A673 (cell line): ENCODE results near the gene ZBTB38. TPM values are rescaled to one million over a fixed set of nuclear protein-coding genes. Genes with fewer than 3 reads are reported as not detected.

Source experiments
- BruUV-seq: library from RNA; stranded (reverse); fragments of 400-500 nt; replicated peaks from 2 replicates; lab custom pipeline; 2021; lab: Mats Ljungman, UMichigan
- CTCF ChIA-PET: fragments of 300-600 bp; sonication (Branson Sonifier 250); formaldehyde crosslinking; loops from one replicate; lab custom pipeline; 2022; ENCODE audit warnings: antibody characterized with exemption; lab: Charles Lee
- POLR2A ChIA-PET: fragments of 300-600 bp; sonication (Branson Sonifier 250); formaldehyde crosslinking; loops from one replicate; lab custom pipeline; 2022; ENCODE audit warnings: antibody characterized with exemption; ENCODE audit not compliant: low non-redundant PET; lab: Charles Lee
- DNase-seq: peaks from one replicate; pipeline ENCODE4 v3.0.0-alpha.2; 2015; ENCODE audit warnings: low spot score
- H3K27ac ChIP-seq: fragments of 200-600 bp; sonication (generic); 2 replicates; pipeline ENCODE4 v1.5.1; 2016; ENCODE audit warnings: mixed run types, low read depth, mild to moderate bottlenecking, mixed read lengths, antibody characterized with exemption, low read length; ENCODE audit not compliant: poor library complexity, severe bottlenecking
- H3K27me3 ChIP-seq: fragments of 200-600 bp; sonication (generic); replicated peaks from 2 replicates; pipeline ENCODE4 v1.6.1; 2017; ENCODE audit warnings: mixed run types, low read depth, mild to moderate bottlenecking, mixed read lengths, antibody characterized with exemption, low read length; ENCODE audit not compliant: insufficient read depth, poor library complexity
- H3K36me3 ChIP-seq: fragments of 200-600 bp; sonication (generic); 2 replicates; pipeline ENCODE4 v1.6.1; 2016; ENCODE audit warnings: mixed run types, mild to moderate bottlenecking, mixed read lengths, antibody characterized with exemption, low read length; ENCODE audit not compliant: insufficient read depth, poor library complexity, severe bottlenecking
- H3K4me1 ChIP-seq: fragments of 200-600 bp; sonication (generic); 2 replicates; pipeline ENCODE4 v1.6.1; 2017; ENCODE audit warnings: mixed run types, mild to moderate bottlenecking, mixed read lengths, antibody characterized with exemption, low read length; ENCODE audit not compliant: insufficient read depth, poor library complexity, severe bottlenecking
- H3K4me3 ChIP-seq: fragments of 200-600 bp; sonication (generic); 2 replicates; pipeline ENCODE4 v1.5.1; 2016; ENCODE audit warnings: low read depth, mixed run types, mild to moderate bottlenecking, mixed read lengths, low read length; ENCODE audit not compliant: poor library complexity, severe bottlenecking
- H3K9me3 ChIP-seq: fragments of 200-600 bp; sonication (generic); 2 replicates; pipeline ENCODE4 v1.6.1; 2016; ENCODE audit warnings: mixed run types, low read depth, mild to moderate bottlenecking, mixed read lengths, antibody characterized with exemption, low read length; ENCODE audit not compliant: poor library complexity, severe bottlenecking
- CTCF ChIP-seq: fragments of 300-800, 200-600 bp; sonication (generic); conservative IDR thresholded peaks from 2 replicates; pipeline ENCODE4 v1.5.1; 2017; ENCODE audit warnings: low read depth, mild to moderate bottlenecking, antibody characterized with exemption, low read length, moderate library complexity, mixed read lengths
- EZH2 ChIP-seq: fragments of 200-600 bp; sonication (generic); IDR thresholded peaks from 2 replicates; pipeline ENCODE4 v1.6.1; 2017; ENCODE audit warnings: borderline replicate concordance, low read depth, mild to moderate bottlenecking, mixed read lengths, antibody characterized with exemption, low read length; ENCODE audit not compliant: poor library complexity, severe bottlenecking
- intact Hi-C: fragments of 100-400 bp; cut with micrococcal nuclease; formaldehyde crosslinking; loops from one replicate; pipeline ENCODE4 v1.10.0; 2022; ENCODE audit not compliant: unreplicated experiment
- total RNA-seq: library from RNA; stranded (reverse); gene quantifications from 2 replicates; pipeline ENCODE4 v1.2.3, GENCODE V29; 2021

ZBTB38 gene
- total RNA-seq, 1 experiment from 2014 or later = 23.7 TPM

- intact Hi-C loops = no loop called here
- DNase-seq = no peak
- Histone ChIP-seq H3K27ac (no peak overlapping the region), H3K4me3 (no peak overlapping the region), H3K4me1 (no peaks in the 10 kb centered on the region), H3K9me3 (no peaks in the 10 kb centered on the region), H3K36me3 (no peaks in the 10 kb centered on the region), H3K27me3 (no peaks in the 10 kb centered on the region)
- BruUV-seq = no TSS peak
- ChIA-PET POLR2A (no interaction called here), CTCF (interaction anchor here (0.7 kb wide), 1 partner anchor 94 kb away, joined by 3 read pairs; no protein-coding TSS in a partner anchor)
- TF ChIP-seq EZH2 (no peak), CTCF (no peak)
Measured at GRCh38 chr3:141346418-141346817, 21.9 kb upstream of the ZBTB38 start.

GRCh38 chr3:141346839-141347238 is 21.5 kb upstream of the ZBTB38 start:
- POLR2A ChIA-PET = no interaction called here
- TF ChIP-seq CTCF = no peak
- no peaks in the 10 kb centered on the region for H3K36me3 ChIP-seq
- intact Hi-C loops = no loop called here
- BruUV-seq = no TSS peak
- H3K9me3 ChIP-seq = no peaks in the 10 kb centered on the region
- DNase-seq = no peak
- no peak overlapping the region for H3K27ac ChIP-seq
- CTCF ChIA-PET = no interaction called here
- H3K27me3 ChIP-seq = no peaks in the 10 kb centered on the region
- H3K4me1 ChIP-seq = no peaks in the 10 kb centered on the region
- H3K4me3 ChIP-seq = no peak overlapping the region

GRCh38 chr3:141348837-141349236 is 19.5 kb upstream of the ZBTB38 start:
- ChIA-PET CTCF (no interaction called here), POLR2A (no interaction called here)
- Histone ChIP-seq H3K27me3 (no peaks in the 10 kb centered on the region), H3K36me3 (no peaks in the 10 kb centered on the region), H3K9me3 (no peaks in the 10 kb centered on the region), H3K4me3 (no peak overlapping the region), H3K27ac (no peak overlapping the region), H3K4me1 (no peaks in the 10 kb centered on the region)
- TF ChIP-seq CTCF = no peak
- no peak for TF ChIP-seq EZH2
- no peak for DNase-seq
- no TSS peak for BruUV-seq
- intact Hi-C loops = no loop called here
